Lung (tissue), 12 donors: ENCODE data around the gene AK4. TPM values are rescaled to one million over a fixed set of nuclear protein-coding genes. Genes with fewer than 3 reads are reported as not detected.

Source experiments
- ATAC-seq: fragments of 200-7000 bp; cut with Tn5 transposase; one replicate; pipeline ENCODE4 v1.9.1; 2020; ENCODE audit warnings: moderate number of reproducible peaks; ENCODE audit not compliant: insufficient read depth, low FRiP score
- DNase-seq, 3 donors: peaks; one replicate each; pipeline ENCODE4 v3.0.0-alpha.2; 2013 to 2017
- H3K27ac ChIP-seq, 2 donors: one replicate each; pipeline ENCODE4 v1.5.1; 2013; ENCODE audit warnings: mild to moderate bottlenecking in 2 of 2, moderate library complexity in 2 of 2, control low read depth in 1 of 2, inconsistent platforms in 1 of 2, low read depth in 1 of 2, low read length in 1 of 2
- H3K27me3 ChIP-seq, 3 donors: one replicate each; pipeline ENCODE4 v1.5.1; 2013; ENCODE audit warnings: low read length in 2 of 3; ENCODE audit not compliant: control insufficient read depth in 3 of 3, insufficient read depth in 3 of 3
- H3K36me3 ChIP-seq, 4 donors: one replicate each; pipeline ENCODE4 v1.5.1; 2013; ENCODE audit warnings: low read length in 4 of 4, mild to moderate bottlenecking in 1 of 4, moderate library complexity in 1 of 4; ENCODE audit not compliant: control insufficient read depth in 4 of 4, insufficient read depth in 4 of 4
- H3K4me1 ChIP-seq, 5 donors: one replicate each; pipeline ENCODE4 v1.5.1; 2013; ENCODE audit warnings: low read length in 5 of 5, mild to moderate bottlenecking in 2 of 5, moderate library complexity in 1 of 5; ENCODE audit not compliant: control insufficient read depth in 5 of 5, insufficient read depth in 5 of 5
- H3K4me3 ChIP-seq: one replicate; pipeline ENCODE4 v1.5.1; 2013; ENCODE audit warnings: mild to moderate bottlenecking, control low read depth, moderate library complexity
- H3K9ac ChIP-seq, 2 donors: one replicate each; pipeline ENCODE4 v1.5.1; 2013; ENCODE audit warnings: low read length in 2 of 2, control low read depth in 1 of 2; ENCODE audit not compliant: insufficient read depth in 1 of 2
- H3K9me3 ChIP-seq, 4 donors: one replicate each; pipeline ENCODE4 v1.5.1; 2013; ENCODE audit warnings: low read length in 3 of 4, mild to moderate bottlenecking in 1 of 4, moderate library complexity in 1 of 4; ENCODE audit not compliant: control insufficient read depth in 4 of 4, insufficient read depth in 3 of 4
- WGBS, 2 donors: extraction: QIAGEN DNeasy Blood & Tissue Kit; methylation state at CpG; one replicate each; pipeline ENCODE4 v1.1.7; 2013; 5-methylcytosine and 5-hydroxymethylcytosine counted together
- polyA plus RNA-seq, 2 donors: library from polyadenylated mRNA; stranded (reverse); fragments of 200-250 nt; gene quantifications; one replicate each; pipeline ENCODE4 v1.2.1, GENCODE V29; 2013
- total RNA-seq, 2 donors: library from RNA; depleted of rRNA in 1 of 2; stranded (reverse); fragments of >200 nt in 1 of 2; gene quantifications; one replicate each; pipeline ENCODE4 v1.2.1, GENCODE V29; 2014 to 2021
- TF ChIP-seq, protein P1 (sequence below): IDR thresholded peaks from 2 replicates; pipeline ENCODE4 v1.5.1; 2012; ENCODE audit warnings: mild to moderate bottlenecking; ENCODE audit errors: control extremely low read depth, extremely low read depth
- donor health status: control.
- donor health status: control.
- donor health status: Bipolar disorder and iron deficiency.
- donor health status: healthy.
- donor health status: DM: yes; HTN: yes; CAD: no.

The AK4 gene
- total and polyA plus RNA-seq, 4 donors, result 1.1 to 13.7 (median 6.5) TPM

DNA sequence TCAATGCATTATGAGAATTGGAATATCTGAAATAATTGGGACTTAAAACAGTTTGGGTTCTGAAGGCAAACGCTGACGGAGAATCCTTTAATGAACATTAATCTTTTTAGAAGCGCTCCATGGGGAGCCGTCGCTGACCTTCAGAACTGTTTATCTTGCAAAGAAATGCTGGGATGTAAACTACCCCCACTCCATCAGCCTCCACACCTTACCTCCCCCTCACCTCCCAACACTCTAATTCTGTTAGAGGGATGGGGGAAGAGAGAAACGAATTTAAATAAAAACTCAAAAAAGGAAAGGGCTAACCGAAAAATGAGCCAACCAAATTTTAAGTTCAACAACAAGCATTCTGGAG lies 117.3 kb downstream of the AK4 start:
- no peak overlapping the region for H3K27ac ChIP-seq
- no peak overlapping the region for H3K4me3 ChIP-seq
- peak overlapping the region in 1 of 2 donors; percentile 1 for H3K9ac ChIP-seq
- DNase-seq (peak in 1 of 3 donors; percentile 17), ATAC-seq (no peak)
- peaks cover 0 to 10% (median 0%) of the 10 kb centered on the region in 5 donors for H3K4me1 ChIP-seq
- TF ChIP-seq, protein P1, sequence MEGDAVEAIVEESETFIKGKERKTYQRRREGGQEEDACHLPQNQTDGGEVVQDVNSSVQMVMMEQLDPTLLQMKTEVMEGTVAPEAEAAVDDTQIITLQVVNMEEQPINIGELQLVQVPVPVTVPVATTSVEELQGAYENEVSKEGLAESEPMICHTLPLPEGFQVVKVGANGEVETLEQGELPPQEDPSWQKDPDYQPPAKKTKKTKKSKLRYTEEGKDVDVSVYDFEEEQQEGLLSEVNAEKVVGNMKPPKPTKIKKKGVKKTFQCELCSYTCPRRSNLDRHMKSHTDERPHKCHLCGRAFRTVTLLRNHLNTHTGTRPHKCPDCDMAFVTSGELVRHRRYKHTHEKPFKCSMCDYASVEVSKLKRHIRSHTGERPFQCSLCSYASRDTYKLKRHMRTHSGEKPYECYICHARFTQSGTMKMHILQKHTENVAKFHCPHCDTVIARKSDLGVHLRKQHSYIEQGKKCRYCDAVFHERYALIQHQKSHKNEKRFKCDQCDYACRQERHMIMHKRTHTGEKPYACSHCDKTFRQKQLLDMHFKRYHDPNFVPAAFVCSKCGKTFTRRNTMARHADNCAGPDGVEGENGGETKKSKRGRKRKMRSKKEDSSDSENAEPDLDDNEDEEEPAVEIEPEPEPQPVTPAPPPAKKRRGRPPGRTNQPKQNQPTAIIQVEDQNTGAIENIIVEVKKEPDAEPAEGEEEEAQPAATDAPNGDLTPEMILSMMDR, result no peak
- H3K27me3 ChIP-seq, result peaks cover 0 to 26% (median 17%) of the 10 kb centered on the region in 3 donors
- H3K36me3 ChIP-seq, result no peaks in the 10 kb centered on the region
- WGBS, 2 donors, result 6 to 10% methylated on average over 7 of the region's 7 CpGs
- no peaks in the 10 kb centered on the region for H3K9me3 ChIP-seq

DNA sequence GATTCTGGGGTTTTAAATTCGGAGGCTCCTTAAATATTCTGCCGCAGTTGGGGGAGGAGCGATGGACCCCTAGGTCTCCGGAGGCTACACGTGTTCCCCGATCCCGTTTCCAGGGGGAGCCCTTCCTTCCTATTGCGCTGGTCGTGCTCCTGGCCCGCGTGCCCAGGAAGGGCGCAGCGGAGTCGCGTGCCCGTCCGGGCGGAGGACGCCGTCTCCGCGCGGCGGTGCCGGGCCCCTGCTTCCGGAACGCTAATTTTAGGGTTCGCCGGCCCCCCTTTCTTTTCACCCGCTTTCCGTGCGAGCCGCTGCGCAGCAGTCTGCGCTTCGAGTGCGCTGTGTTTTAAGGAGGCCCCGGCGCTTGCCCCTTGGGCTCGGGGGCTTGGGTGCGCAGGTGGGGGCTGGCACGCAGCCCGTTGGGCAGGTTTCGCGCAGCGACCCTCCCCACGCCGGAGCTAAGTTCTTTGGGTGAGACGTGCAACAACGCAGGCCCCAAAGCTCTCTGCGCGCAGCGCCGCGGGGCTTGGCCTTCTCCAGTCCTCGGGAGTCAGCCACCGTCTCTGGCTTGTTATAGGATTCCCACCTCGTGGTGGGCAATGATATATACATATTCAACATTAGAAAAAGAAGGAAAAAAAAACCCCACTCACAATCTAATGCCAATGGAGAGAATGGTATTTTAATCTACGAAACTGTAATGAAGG lies 117.8 kb downstream of the AK4 start:
- no peaks in the 10 kb centered on the region for H3K36me3 ChIP-seq
- H3K9ac ChIP-seq, result peak overlapping the region in 1 of 2 donors; percentile 1
- peak; percentile 38 for ATAC-seq
- peak overlapping the region; percentile 50 for H3K4me3 ChIP-seq
- H3K27ac ChIP-seq, result peak overlapping the region in 1 of 2 donors; percentile 48
- peak; percentile 66 to 76 (median 67) for DNase-seq
- H3K9me3 ChIP-seq, result no peaks in the 10 kb centered on the region
- peaks cover 0 to 25% (median 17%) of the 10 kb centered on the region in 3 donors for H3K27me3 ChIP-seq
- TF ChIP-seq, protein P1, result no peak
- H3K4me1 ChIP-seq, result peaks cover 0 to 10% (median 0%) of the 10 kb centered on the region in 5 donors
- 2 to 5% methylated on average over 59 of the region's 59 CpGs for WGBS, 2 donors

DNA sequence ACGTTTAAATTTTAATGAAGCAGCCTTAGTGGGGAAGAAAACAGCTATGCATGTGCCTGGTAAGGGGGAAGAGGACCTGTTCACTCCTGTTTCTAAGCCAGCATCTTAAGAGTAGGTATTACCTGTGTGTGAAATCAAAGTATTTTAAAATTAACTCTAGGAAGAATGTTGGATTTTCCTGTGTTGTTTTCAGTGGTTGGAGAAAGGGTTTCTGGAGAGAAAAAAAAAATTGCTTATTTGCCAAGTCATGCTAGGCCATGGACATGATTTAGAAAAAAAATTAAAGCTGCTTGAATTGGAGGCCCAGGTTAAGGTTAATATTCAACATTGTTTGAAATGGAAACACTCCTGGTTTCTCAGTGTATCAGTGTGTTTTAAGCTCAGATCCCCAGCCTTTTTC lies 118.5 kb downstream of the AK4 start:
- TF ChIP-seq, protein P1, result no peak
- no peak for DNase-seq
- Histone ChIP-seq H3K4me1 (peaks cover 0 to 10% (median 0%) of the 10 kb centered on the region in 5 donors), H3K9me3 (no peaks in the 10 kb centered on the region), H3K9ac (no peak overlapping the region), H3K4me3 (no peak overlapping the region), H3K27ac (no peak overlapping the region), H3K27me3 (peaks cover 0 to 25% (median 17%) of the 10 kb centered on the region in 3 donors), H3K36me3 (no peaks in the 10 kb centered on the region)
- WGBS, 2 donors, result 13 to 28% methylated on average over 1 of the region's 1 CpG
- no peak for ATAC-seq
